GM18508 (cell line): ENCODE measurements around the gene MAGI1.

Experiments
- ATAC-seq: cut with Tn5 transposase; IDR thresholded peaks from one replicate; pipeline ENCODE4 v1.9.1; 2021; ENCODE audit warnings: moderate number of reproducible peaks; ENCODE audit not compliant: insufficient read depth, unreplicated experiment

The MAGI1 gene

GRCh38 chr3:65816208-65816607 lies 222.5 kb downstream of the MAGI1 start:
- no peak for ATAC-seq

GRCh38 chr3:65814845-65815578 lies 223.7 kb downstream of the MAGI1 start:
- ATAC-seq = no peak

GRCh38 chr3:65811892-65812291 lies 226.8 kb downstream of the MAGI1 start:
- ATAC-seq = no peak

GRCh38 chr3:65811086-65811761 lies 227.5 kb downstream of the MAGI1 start:
- no peak for ATAC-seq

GRCh38 chr3:65810302-65810701 lies 228.4 kb downstream of the MAGI1 start:
- ATAC-seq = no peak

GRCh38 chr3:65809641-65810150 lies 229.0 kb downstream of the MAGI1 start:
- no peak for ATAC-seq

- no peak for ATAC-seq
Observed at GRCh38 chr3:65808824-65809223, 229.9 kb downstream of the MAGI1 start.

- no peak for ATAC-seq
Observed at GRCh38 chr3:65808407-65808806, 230.3 kb downstream of the MAGI1 start.

- no peak for ATAC-seq
Observed at GRCh38 chr3:65807225-65807624, 231.5 kb downstream of the MAGI1 start.

- ATAC-seq = no peak
Observed at GRCh38 chr3:65806600-65806999, 232.1 kb downstream of the MAGI1 start.

- ATAC-seq = no peak
Observed at GRCh38 chr3:65796676-65797075, 242.0 kb downstream of the MAGI1 start.

- no peak for ATAC-seq
Observed at GRCh38 chr3:65795166-65795565, 243.6 kb downstream of the MAGI1 start.

GRCh38 chr3:65793495-65794200 lies 245.1 kb downstream of the MAGI1 start:
- ATAC-seq = no peak

GRCh38 chr3:65788461-65788860 lies 250.3 kb downstream of the MAGI1 start:
- ATAC-seq = no peak

GRCh38 chr3:65787827-65788226 lies 250.9 kb downstream of the MAGI1 start:
- no peak for ATAC-seq

- no peak for ATAC-seq
Observed at GRCh38 chr3:65787340-65787739, 251.4 kb downstream of the MAGI1 start.

- ATAC-seq = no peak
Observed at GRCh38 chr3:65786890-65787289, 251.8 kb downstream of the MAGI1 start.

- ATAC-seq = no peak
Observed at GRCh38 chr3:65785065-65785645, 253.6 kb downstream of the MAGI1 start.

GRCh38 chr3:65783117-65783516 lies 255.6 kb downstream of the MAGI1 start:
- ATAC-seq = no peak

GRCh38 chr3:65781594-65781993 lies 257.1 kb downstream of the MAGI1 start:
- no peak for ATAC-seq

- no peak for ATAC-seq
Observed at GRCh38 chr3:65779390-65779789, 259.3 kb downstream of the MAGI1 start.
